Measurements from ENCODE around the gene KCNQ5.

KCNQ5 gene

DNA sequence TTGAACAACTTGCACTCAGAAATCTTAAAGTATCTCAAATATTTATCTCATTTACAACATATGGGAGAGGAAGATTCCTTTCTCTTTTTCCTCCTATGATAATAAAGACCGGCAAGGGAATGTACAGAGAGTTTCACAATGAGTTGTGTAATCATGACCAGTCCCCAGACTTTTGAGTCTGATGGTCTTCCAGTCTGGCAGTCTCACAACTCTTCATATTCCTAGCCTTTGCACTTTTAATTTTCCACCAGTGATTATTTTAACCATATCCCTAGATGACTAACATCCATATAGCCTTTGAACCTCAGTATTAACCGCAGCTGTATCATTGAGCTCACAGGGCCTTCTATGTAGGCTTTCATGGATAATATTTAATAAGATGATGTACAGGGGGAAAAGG is 324.9 kb downstream of the KCNQ5 start:
- no peak for DNase-seq
- H3K4me3 ChIP-seq (ENCODE audit: low read depth, low read length) = no peak overlapping the region
- no peak overlapping the region for H3K27ac ChIP-seq
- no peaks in the 10 kb centered on the region for H3K36me3 ChIP-seq
- TF ChIP-seq, protein P1, sequence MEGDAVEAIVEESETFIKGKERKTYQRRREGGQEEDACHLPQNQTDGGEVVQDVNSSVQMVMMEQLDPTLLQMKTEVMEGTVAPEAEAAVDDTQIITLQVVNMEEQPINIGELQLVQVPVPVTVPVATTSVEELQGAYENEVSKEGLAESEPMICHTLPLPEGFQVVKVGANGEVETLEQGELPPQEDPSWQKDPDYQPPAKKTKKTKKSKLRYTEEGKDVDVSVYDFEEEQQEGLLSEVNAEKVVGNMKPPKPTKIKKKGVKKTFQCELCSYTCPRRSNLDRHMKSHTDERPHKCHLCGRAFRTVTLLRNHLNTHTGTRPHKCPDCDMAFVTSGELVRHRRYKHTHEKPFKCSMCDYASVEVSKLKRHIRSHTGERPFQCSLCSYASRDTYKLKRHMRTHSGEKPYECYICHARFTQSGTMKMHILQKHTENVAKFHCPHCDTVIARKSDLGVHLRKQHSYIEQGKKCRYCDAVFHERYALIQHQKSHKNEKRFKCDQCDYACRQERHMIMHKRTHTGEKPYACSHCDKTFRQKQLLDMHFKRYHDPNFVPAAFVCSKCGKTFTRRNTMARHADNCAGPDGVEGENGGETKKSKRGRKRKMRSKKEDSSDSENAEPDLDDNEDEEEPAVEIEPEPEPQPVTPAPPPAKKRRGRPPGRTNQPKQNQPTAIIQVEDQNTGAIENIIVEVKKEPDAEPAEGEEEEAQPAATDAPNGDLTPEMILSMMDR (IDR thresholded peaks at IDR 0.05; ENCODE audit: low read depth, low read length) = no peak
- no peaks in the 10 kb centered on the region for H3K9me3 ChIP-seq (ENCODE audit: severe bottlenecking)
- no peaks in the 10 kb centered on the region for H3K27me3 ChIP-seq (ENCODE audit: insufficient read depth, low read depth, severe bottlenecking)

DNA sequence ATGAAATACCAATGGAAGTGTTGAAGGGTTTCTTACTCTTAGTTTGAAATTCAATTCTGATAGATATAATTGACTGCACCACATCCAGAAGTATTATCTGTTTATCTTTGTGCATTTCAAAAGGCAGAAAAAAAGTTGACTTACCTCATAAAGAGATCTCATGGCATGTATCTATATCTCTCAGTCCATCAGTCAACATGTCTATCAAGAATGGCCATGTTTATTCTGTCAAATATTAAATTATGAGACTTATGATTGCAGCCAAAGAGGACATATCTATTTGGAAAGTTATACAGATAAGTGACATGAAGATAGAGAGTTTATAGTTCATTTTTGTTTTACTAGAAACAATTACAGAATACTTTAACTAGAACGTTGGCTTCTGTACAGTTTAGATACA is 325.7 kb downstream of the KCNQ5 start:
- H3K9me3 ChIP-seq (ENCODE audit: severe bottlenecking) = no peaks in the 10 kb centered on the region
- no peaks in the 10 kb centered on the region for H3K36me3 ChIP-seq
- no peak overlapping the region for H3K4me3 ChIP-seq (ENCODE audit: low read depth, low read length)
- DNase-seq = no peak
- no peaks in the 10 kb centered on the region for H3K27me3 ChIP-seq (ENCODE audit: insufficient read depth, low read depth, severe bottlenecking)
- TF ChIP-seq, protein P1 (IDR thresholded peaks at IDR 0.05; ENCODE audit: low read depth, low read length) = no peak
- H3K27ac ChIP-seq = no peak overlapping the region

DNA sequence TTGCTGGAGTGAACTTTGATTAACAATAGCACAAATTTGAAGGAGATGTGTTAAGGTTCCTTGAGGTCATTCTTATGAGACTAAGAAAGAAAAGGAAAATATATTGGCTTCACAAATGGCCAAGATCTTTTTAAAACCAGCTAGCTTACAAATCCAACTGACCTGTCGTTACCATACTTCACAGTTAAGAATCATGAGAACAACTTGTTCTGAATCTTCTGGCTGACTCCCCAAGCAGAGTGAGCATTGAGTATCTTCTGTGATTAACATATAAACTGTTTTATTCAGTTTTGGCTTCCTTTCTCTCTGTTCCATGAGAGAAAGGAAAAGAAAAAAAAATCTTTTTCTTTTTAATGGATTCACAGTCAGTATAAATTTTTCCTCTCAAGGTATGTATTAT is 326.3 kb downstream of the KCNQ5 start:
- no peak for DNase-seq
- TF ChIP-seq, protein P1 (IDR thresholded peaks at IDR 0.05; ENCODE audit: low read depth, low read length) = no peak
- Histone ChIP-seq H3K9me3 (ENCODE audit: severe bottlenecking) (no peaks in the 10 kb centered on the region), H3K36me3 (no peaks in the 10 kb centered on the region), H3K4me3 (ENCODE audit: low read depth, low read length) (no peak overlapping the region), H3K27ac (no peak overlapping the region), H3K27me3 (ENCODE audit: insufficient read depth, low read depth, severe bottlenecking) (no peaks in the 10 kb centered on the region)

DNA sequence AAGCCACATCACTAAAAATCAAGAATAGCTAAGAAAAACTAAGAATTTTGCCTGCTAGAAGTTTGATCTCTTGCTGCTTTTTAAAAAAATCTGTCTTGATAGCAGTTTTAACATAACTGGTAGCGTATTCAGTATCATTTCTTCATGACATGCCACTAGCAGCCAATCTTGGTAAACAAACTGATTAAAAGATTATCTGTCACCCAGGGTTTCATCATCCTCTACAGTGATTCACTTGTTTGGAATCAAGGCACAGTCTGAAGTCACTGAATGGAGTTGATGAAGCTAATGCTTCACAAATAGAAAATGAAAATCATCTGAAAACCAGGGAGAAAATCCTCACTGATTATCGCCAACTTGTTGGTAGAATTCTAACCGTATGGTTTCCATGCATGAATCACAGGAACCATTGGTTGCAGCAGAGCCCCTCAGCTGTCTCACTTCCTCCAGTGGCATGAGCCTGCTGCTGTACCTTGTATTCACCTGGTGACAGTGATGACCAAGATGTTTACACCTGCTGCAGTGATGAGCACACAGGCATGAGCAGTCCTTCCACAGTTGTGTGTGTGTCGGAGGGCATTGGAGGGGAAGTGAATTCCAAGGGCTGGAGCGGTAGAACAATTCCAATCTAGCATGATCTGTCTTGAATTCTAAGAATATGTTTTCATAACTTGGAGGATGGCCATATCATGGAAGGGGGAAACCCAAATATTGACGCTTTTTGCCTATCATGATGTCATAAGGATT is 328.4 kb downstream of the KCNQ5 start:
- no peaks in the 10 kb centered on the region for H3K36me3 ChIP-seq
- H3K9me3 ChIP-seq (ENCODE audit: severe bottlenecking) = no peaks in the 10 kb centered on the region
- peak overlapping the region; percentile 34; the same call in 1 of the 2 replicates for H3K27ac ChIP-seq
- DNase-seq = no peak
- no peaks in the 10 kb centered on the region for H3K27me3 ChIP-seq (ENCODE audit: insufficient read depth, low read depth, severe bottlenecking)
- TF ChIP-seq, protein P1 (IDR thresholded peaks at IDR 0.05; ENCODE audit: low read depth, low read length) = no peak
- no peak overlapping the region for H3K4me3 ChIP-seq (ENCODE audit: low read depth, low read length)

DNA sequence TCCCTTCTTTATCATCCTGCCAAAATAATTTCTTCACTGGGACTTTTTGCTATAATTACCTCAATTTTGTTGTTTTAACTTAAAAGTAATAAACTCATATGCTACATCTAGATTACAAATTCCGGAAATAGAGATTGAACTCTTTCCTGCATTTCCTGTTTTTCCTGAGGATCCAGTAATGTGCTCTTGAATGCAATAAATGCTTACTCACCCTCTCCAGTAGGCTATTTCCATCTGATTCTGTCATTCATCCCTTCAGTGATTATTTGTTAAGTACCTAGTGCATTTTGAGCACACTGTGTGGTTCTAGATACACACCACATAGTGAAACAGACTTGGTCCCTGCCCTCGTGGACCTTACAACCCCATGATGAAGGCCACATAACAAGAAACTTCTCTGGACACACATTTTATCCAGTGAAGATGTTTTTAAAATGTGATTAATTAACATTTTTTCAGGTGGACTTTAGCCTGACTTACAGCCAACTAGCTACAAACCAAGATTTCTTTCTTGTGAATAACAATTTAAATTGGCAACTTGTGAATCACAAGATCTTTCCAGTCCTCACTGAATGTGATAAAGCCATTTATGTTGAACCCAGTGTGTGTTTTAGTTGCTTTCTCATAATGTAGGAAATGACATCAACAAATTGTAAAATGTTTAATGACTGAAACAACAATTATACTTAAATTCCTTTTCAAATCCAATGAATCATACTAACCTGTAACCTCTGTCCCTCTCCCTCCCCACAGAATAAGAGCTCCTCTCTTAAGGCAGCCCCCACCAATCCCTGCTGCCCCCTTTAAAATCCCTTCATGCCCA is 331.2 kb downstream of the KCNQ5 start:
- Histone ChIP-seq H3K9me3 (ENCODE audit: severe bottlenecking) (no peaks in the 10 kb centered on the region), H3K36me3 (no peaks in the 10 kb centered on the region), H3K27me3 (ENCODE audit: insufficient read depth, low read depth, severe bottlenecking) (no peaks in the 10 kb centered on the region), H3K27ac (no peak overlapping the region), H3K4me3 (ENCODE audit: low read depth, low read length) (no peak overlapping the region)
- no peak for DNase-seq
- TF ChIP-seq, protein P1 (IDR thresholded peaks at IDR 0.05; ENCODE audit: low read depth, low read length) = no peak
